ENCODE results near the gene IRF9. TPM values are rescaled to one million over a fixed set of nuclear protein-coding genes. Genes with fewer than 3 reads are reported as not detected.

IRF9 gene
- total RNA-seq, 2 experiments from 2014 or later: 112 to 118 TPM

- intact Hi-C loops (cut with micrococcal nuclease): no loop called here
- H3K27ac Mint-ChIP-seq: peak overlapping the region; percentile 92
- no peak for ATAC-seq
- no peaks in the 10 kb centered on the region for H3K9me3 Mint-ChIP-seq
- H3K4me1 Mint-ChIP-seq (ENCODE audit: low read depth): peaks cover 49% of the 10 kb centered on the region
- no peaks in the 10 kb centered on the region for H3K27me3 Mint-ChIP-seq
- ChIA-PET CTCF (interaction anchor here (1.1 to 3.5 kb wide), 9 partner anchors 9 to 105 kb away, joined by 3 to 22 read pairs (median 4); partner anchors contain the start of genes DCAF11, IRF9, NRL and PSME2), POLR2A (interaction anchor here (0.6 to 5.8 kb wide), 16 partner anchors 9 to 58 kb away, joined by 3 to 53 read pairs (median 4); partner anchors contain the start of genes DCAF11, IPO4, IRF9 and NRL)
- DNase-seq: no peak
- H3K4me3 Mint-ChIP-seq: peak overlapping the region; percentile 97
- no peak for TF ChIP-seq CTCF (IDR thresholded peaks at IDR 0.05)
- H3K36me3 Mint-ChIP-seq (ENCODE audit: low read depth): peaks cover 52% of the 10 kb centered on the region
Measured at GRCh38 chr14:24137529-24138395, 23.3 kb upstream of the IRF9 start.

- peaks cover 61% of the 10 kb centered on the region for H3K36me3 Mint-ChIP-seq (ENCODE audit: low read depth)
- ATAC-seq: no peak
Measured at GRCh38 chr14:24138396-24139271, 22.4 kb upstream of the IRF9 start.

GRCh38 chr14:24139272-24139934, 21.7 kb upstream of the IRF9 start:
- ChIA-PET POLR2A (interaction anchor here (0.5 to 5.8 kb wide), 10 partner anchors 7 to 699 kb away, joined by 3 to 53 read pairs (median 4); partner anchors contain the start of genes DCAF11, IPO4, IRF9 and NRL), CTCF (interaction anchor here (3.4 kb wide), 1 partner anchor 22 kb away, joined by 18 read pairs; the partner anchor contains the start of gene IRF9)
- H3K27me3 Mint-ChIP-seq: no peaks in the 10 kb centered on the region
- peak; percentile 53 for DNase-seq
- H3K36me3 Mint-ChIP-seq (ENCODE audit: low read depth): peaks cover 67% of the 10 kb centered on the region
- no peak for ATAC-seq
- intact Hi-C loops (cut with micrococcal nuclease): no loop called here
- H3K27ac Mint-ChIP-seq: peak overlapping the region; percentile 83
- peaks cover 59% of the 10 kb centered on the region for H3K4me1 Mint-ChIP-seq (ENCODE audit: low read depth)
- H3K9me3 Mint-ChIP-seq: no peaks in the 10 kb centered on the region
- TF ChIP-seq CTCF (IDR thresholded peaks at IDR 0.05): no peak
- H3K4me3 Mint-ChIP-seq: peak overlapping the region; percentile 97

More at GRCh38 chr14:24138396-24139271, 22.4 kb upstream of the IRF9 start:
- Mint-ChIP-seq H3K9me3 (no peaks in the 10 kb centered on the region), H3K27me3 (no peaks in the 10 kb centered on the region), H3K4me1 (ENCODE audit: low read depth) (peaks cover 53% of the 10 kb centered on the region), H3K27ac (peak overlapping the region; percentile 83), H3K4me3 (peak overlapping the region; percentile 97)
- POLR2A ChIA-PET: interaction anchor here (0.6 to 5.8 kb wide), 11 partner anchors 8 to 698 kb away, joined by 3 to 53 read pairs (median 4); partner anchors contain the start of genes DCAF11, IPO4, IRF9 and NRL
- no peak for TF ChIP-seq CTCF (IDR thresholded peaks at IDR 0.05)
- CTCF ChIA-PET: interaction anchor here (1.2 to 3.5 kb wide), 4 partner anchors 22 to 80 kb away, joined by 4 to 22 read pairs (median 11); partner anchors contain the start of genes DCAF11, IRF9 and NRL
- no peak for DNase-seq
- intact Hi-C loops (cut with micrococcal nuclease): no loop called here

GRCh38 chr14:24141097-24141880, 19.8 kb upstream of the IRF9 start, which contains the start of gene EMC9:
Gene EMC9 (minus strand): TSS chr14:24141591. CDS start chr14:24141304, 287 bp downstream.
- DNase-seq: peak; percentile 100
- Mint-ChIP-seq H3K36me3 (ENCODE audit: low read depth) (peaks cover 83% of the 10 kb centered on the region), H3K4me1 (ENCODE audit: low read depth) (peaks cover 68% of the 10 kb centered on the region), H3K4me3 (peak within 1 kb of the TSS; percentile 97), H3K9me3 (no peaks in the 10 kb centered on the region), H3K27ac (peak within 1 kb of the TSS; percentile 97), H3K27me3 (no peaks in the 10 kb centered on the region)
- peak; percentile 87 for ATAC-seq
- ChIA-PET CTCF (interaction anchor here (0.7 to 1.7 kb wide), 8 partner anchors 9 to 100 kb away, joined by 3 to 15 read pairs (median 6); partner anchors contain the start of genes DCAF11, IRF9 and NRL), POLR2A (interaction anchor here (0.6 to 2.3 kb wide), 14 partner anchors 8 to 85 kb away, joined by 3 to 19 read pairs (median 4); partner anchors contain the start of genes DCAF11, IPO4, IRF9 and NRL)
- intact Hi-C loops (cut with micrococcal nuclease): loop anchor here (2.0 kb wide), 1 partner anchor 26 kb away; the partner anchor contains the start of genes DCAF11 and NRL
- TF ChIP-seq CTCF (IDR thresholded peaks at IDR 0.05): peak; percentile 39
